Measurements from ENCODE around the gene ARHGAP10.

- TF ChIP-seq POLR2AphosphoS5 (IDR thresholded peaks at IDR 0.05; ENCODE audit: low read depth, low read length) = no peak
- no peak for TF ChIP-seq CTCF (IDR thresholded peaks at IDR 0.05)
- TF ChIP-seq SIN3A (IDR thresholded peaks at IDR 0.05; ENCODE audit: borderline replicate concordance, insufficient read depth, low read depth, low read length) = no peak
- TF ChIP-seq TCF7L2 (IDR thresholded peaks at IDR 0.05; ENCODE audit: low read depth, low read length) = no peak
- no peak for TF ChIP-seq REST (IDR thresholded peaks at IDR 0.05; ENCODE audit: insufficient read depth in 1 of 2, low read depth in 2 of 2, low read length in 1 of 2)
These were observed 80.0 kb downstream of the ARHGAP10 start for GRCh38 chr4:147811878-147812277.

Data from Panc1 (cell line).